ENCODE results near the gene ARHGEF3.

The ARHGEF3 gene

DNA sequence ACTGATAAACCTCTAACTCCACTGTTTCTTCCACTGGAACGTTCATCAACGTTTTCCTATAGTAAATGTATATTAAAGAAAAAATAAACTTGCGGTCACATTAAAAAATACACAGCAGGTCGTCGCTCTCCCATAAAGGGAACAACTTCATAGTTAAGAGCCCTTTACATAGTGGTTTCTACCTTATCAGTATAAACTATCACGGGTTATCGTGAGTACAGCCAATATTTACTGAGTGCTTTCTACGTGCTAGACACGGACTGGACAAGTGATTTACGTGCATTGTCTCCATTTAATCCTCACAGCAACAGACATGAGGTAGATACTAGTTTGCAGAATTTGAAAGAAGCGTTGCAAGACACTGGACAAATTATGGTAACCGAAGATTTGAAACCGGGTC, 117.7 kb downstream of the ARHGEF3 start:
- H3K4me3 ChIP-seq (replicated peaks; ENCODE audit: low read depth, low read length) = no peak overlapping the region
- TF ChIP-seq, protein P1, sequence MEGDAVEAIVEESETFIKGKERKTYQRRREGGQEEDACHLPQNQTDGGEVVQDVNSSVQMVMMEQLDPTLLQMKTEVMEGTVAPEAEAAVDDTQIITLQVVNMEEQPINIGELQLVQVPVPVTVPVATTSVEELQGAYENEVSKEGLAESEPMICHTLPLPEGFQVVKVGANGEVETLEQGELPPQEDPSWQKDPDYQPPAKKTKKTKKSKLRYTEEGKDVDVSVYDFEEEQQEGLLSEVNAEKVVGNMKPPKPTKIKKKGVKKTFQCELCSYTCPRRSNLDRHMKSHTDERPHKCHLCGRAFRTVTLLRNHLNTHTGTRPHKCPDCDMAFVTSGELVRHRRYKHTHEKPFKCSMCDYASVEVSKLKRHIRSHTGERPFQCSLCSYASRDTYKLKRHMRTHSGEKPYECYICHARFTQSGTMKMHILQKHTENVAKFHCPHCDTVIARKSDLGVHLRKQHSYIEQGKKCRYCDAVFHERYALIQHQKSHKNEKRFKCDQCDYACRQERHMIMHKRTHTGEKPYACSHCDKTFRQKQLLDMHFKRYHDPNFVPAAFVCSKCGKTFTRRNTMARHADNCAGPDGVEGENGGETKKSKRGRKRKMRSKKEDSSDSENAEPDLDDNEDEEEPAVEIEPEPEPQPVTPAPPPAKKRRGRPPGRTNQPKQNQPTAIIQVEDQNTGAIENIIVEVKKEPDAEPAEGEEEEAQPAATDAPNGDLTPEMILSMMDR (IDR thresholded peaks at IDR 0.05; ENCODE audit: low read length, missing control alignments) = no peak
- no peak for DNase-seq (ENCODE audit: low read depth)

DNA sequence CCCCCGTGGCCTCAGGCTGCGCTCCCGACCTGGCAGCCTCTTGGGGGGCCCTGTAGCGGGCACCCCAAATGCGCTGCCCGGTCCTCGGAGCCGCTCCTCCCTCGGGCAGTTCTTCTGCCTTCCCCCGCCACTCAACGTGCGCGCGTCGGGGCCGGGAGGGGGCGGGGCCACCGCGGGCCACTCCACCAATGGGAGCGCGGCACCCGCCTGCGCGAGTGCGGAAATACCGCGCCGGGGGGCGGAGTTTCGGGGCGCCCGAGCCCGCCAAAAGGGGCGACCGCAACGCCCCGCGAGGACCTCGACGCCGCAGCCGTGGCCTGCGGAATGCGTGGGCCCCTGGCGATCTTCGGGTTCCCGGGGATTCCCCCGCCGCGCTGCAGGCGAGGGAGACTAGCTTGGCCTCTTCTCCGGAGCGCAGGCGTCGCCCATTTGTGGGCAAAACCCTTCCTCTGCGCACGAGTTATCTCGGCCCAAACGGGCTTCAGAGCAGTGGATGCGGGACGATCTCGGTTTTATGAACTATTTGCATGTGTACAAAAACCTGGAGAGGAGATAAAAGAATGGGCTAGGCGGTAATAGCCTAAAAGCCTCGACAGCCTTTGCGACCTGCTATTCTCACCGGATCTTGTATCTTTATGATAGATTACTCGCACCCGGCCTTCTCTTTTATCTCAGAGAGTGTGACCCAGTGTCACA, 118.5 kb downstream of the ARHGEF3 start, which contains the start of gene TASOR:
TSS of gene TASOR (minus strand) at position 144 of the 696 bp plus-strand sequence. CDS start 259 bp downstream, outside the sequence.
- peak; percentile 81 for DNase-seq (ENCODE audit: low read depth)
- TF ChIP-seq, protein P1 (IDR thresholded peaks at IDR 0.05; ENCODE audit: low read length, missing control alignments) = no peak
- H3K4me3 ChIP-seq (replicated peaks; ENCODE audit: low read depth, low read length) = peak within 1 kb of the TSS; percentile 80

DNA sequence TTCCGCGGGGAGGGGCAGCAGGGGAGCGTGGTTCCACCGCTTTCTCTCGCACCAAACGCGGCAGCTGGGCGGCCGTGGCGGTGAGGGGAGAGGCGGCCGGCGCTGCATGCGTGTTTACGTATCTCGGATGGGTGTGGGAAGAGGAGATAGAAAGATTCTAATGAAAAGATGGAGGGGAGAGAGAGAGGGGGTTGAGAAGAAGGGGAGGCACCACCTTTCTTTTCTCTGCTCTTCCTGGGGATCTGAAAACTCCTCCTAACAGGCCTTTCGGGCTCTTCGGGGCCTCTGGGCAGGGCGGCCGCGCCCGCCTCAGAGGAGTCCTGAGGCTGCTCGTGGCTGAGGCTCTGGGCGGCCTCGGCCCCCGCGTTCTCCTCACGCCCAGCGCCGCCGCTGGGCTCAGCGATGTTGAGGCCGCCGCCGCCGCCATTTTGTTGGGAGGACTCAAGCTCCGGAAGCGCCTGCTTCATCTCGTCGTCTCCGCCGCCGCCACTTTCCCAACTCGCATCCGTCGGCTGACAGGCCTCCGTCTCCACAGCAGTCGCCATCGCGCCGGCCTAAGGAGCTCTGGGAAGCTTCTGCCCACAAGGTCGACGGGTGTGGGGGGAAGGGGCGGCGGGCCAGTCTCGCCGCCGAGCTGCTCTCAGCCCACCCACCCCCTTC, 119.2 kb downstream of the ARHGEF3 start:
- DNase-seq (ENCODE audit: low read depth) = peak; percentile 74
- TF ChIP-seq, protein P1 (IDR thresholded peaks at IDR 0.05; ENCODE audit: low read length, missing control alignments) = no peak
- peak overlapping the region; percentile 80 for H3K4me3 ChIP-seq (replicated peaks; ENCODE audit: low read depth, low read length)

DNA sequence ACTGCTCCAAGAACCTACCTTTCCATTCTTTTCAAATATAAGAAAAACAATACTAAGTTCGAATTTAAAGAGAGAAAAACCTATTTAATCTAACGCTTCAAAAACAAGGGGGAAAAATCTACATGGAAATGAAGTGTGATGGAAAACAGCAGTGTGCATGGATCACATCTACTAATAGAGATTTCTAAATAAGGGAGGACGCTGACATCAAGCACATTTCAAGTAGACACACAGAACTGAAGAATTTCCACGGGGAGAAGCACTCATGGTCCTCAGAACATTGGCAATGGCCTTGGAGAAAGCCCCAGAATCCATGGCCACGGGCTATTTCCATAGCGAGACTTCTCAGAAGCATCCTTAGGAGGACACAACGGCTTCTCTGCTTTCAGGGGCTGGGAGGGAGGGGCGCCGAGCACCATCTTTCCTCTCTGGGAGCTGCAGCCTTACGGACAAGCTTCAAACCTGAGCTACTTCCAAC, 119.7 kb downstream of the ARHGEF3 start:
- DNase-seq (ENCODE audit: low read depth) = no peak
- H3K4me3 ChIP-seq (replicated peaks; ENCODE audit: low read depth, low read length) = peak overlapping the region; percentile 80
- TF ChIP-seq, protein P1 (IDR thresholded peaks at IDR 0.05; ENCODE audit: low read length, missing control alignments) = no peak

DNA sequence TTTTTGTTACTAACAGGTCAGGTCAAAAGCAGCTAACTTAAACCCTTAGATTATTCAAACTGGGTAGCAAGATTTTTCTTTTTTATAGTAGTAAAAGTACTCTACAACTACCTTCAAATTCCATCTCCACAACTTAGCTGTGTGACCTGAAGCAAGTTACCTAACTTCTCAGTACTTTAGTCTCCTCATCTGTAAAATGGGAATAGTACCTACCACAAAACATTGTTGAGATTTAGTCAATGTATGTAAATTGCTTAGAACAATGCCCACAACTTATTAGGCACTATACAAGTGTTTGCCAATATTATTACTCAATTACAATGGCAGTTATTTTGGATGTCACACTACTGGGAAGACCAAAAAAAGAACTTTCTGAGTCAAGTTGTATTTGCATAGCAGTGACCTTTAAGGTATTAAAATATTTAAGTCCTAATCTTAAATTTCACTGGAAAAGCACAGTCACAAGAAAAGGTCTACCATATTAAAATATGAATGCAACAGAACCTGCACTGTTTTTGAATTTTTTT, 121.6 kb downstream of the ARHGEF3 start:
- no peak overlapping the region for H3K4me3 ChIP-seq (replicated peaks; ENCODE audit: low read depth, low read length)
- TF ChIP-seq, protein P1 (IDR thresholded peaks at IDR 0.05; ENCODE audit: low read length, missing control alignments) = no peak
- DNase-seq (ENCODE audit: low read depth) = no peak
